Right atrium auricular region (tissue), 2 donors: ENCODE data around the gene UNC5CL. TPM values are rescaled to one million over a fixed set of nuclear protein-coding genes. Genes with fewer than 3 reads are reported as not detected.
A peak's percentile ranks its signal among the peaks of the same experiment; 100 is the strongest.

Experiments
- DNase-seq: peaks from one replicate; pipeline ENCODE4 v3.0.0-alpha.2; 2019; ENCODE audit warnings: low spot score
- H3K27ac ChIP-seq, 2 donors: fragments of 200-600 bp; sonication (generic); 1 replicate in 1 of 2; 2 replicates in 1 of 2; pipeline ENCODE4 v1.5.1; 2016 to 2019
- H3K27me3 ChIP-seq, 2 donors: fragments of 200-600 bp; sonication (generic); one replicate each; pipeline versions ENCODE4 v1.5.1 to v1.6.0; 2017 to 2019
- H3K36me3 ChIP-seq: fragments of 200-600 bp; sonication (generic); one replicate; pipeline ENCODE4 v1.5.1; 2016
- H3K4me1 ChIP-seq, 2 donors: fragments of 200-600 bp; sonication (generic); one replicate each; pipeline versions ENCODE4 v1.5.1 to v1.6.0; 2017 to 2019
- H3K4me3 ChIP-seq, 2 donors: fragments of 200-600 bp; sonication (generic); 1 replicate in 1 of 2; 2 replicates in 1 of 2; pipeline ENCODE4 v1.5.1; 2017 to 2019; ENCODE audit warnings: mild to moderate bottlenecking in 1 of 2, moderate library complexity in 1 of 2
- H3K9me3 ChIP-seq, 2 donors: fragments of 200-600 bp; sonication (generic); one replicate each; pipeline ENCODE4 v1.5.1; 2019
- CTCF ChIP-seq, 2 donors: fragments of 200-600 bp; sonication (generic); IDR thresholded peaks; one replicate each; pipeline ENCODE4 v1.5.1; 2019; ENCODE audit warnings: antibody characterized with exemption in 2 of 2
- total RNA-seq, 2 donors: library from RNA; depleted of rRNA; stranded (reverse); fragments of >200 nt; gene quantifications; one replicate each; pipeline ENCODE4 v1.1.0, GENCODE V29; 2016

Gene UNC5CL
- total RNA-seq, 2 donors from 2014 or later = 0.43 to 0.96 TPM

- Histone ChIP-seq H3K4me3 (peak within 1 kb of the TSS; percentile 37 to 43), H3K4me1 (peaks cover 0 to 76% of the 10 kb centered on the region in 2 donors), H3K36me3 (no peaks in the 10 kb centered on the region), H3K27me3 (no peaks in the 10 kb centered on the region), H3K9me3 (no peaks in the 10 kb centered on the region), H3K27ac (peak within 1 kb of the TSS; percentile 84 to 94)
- DNase-seq = peak; percentile 66
- TF ChIP-seq CTCF (IDR thresholded peaks at IDR 0.05) = no peak
Measured at GRCh38 chr6:41053041-41053440, 14.0 kb upstream of the UNC5CL start, which contains the start of gene APOBEC2. APOBEC2 (plus strand) TSS chr6:41053202; CDS start chr6:41053348, 146 bp downstream.

- Histone ChIP-seq H3K4me1 (peaks cover 0 to 69% of the 10 kb centered on the region in 2 donors), H3K9me3 (no peaks in the 10 kb centered on the region), H3K27me3 (no peaks in the 10 kb centered on the region), H3K4me3 (no peak overlapping the region), H3K36me3 (no peaks in the 10 kb centered on the region), H3K27ac (peak overlapping the region; percentile 84 to 94)
- no peak for DNase-seq
- TF ChIP-seq CTCF (IDR thresholded peaks at IDR 0.05) = no peak
Measured at GRCh38 chr6:41051873-41052272, 12.9 kb upstream of the UNC5CL start.

GRCh38 chr6:41050536-41050935 is 11.5 kb upstream of the UNC5CL start:
- Histone ChIP-seq H3K4me1 (peaks cover 0 to 55% of the 10 kb centered on the region in 2 donors), H3K36me3 (no peaks in the 10 kb centered on the region), H3K9me3 (no peaks in the 10 kb centered on the region), H3K27ac (no peak overlapping the region), H3K27me3 (no peaks in the 10 kb centered on the region), H3K4me3 (no peak overlapping the region)
- TF ChIP-seq CTCF (IDR thresholded peaks at IDR 0.05) = no peak
- no peak for DNase-seq

- H3K4me3 ChIP-seq = no peak overlapping the region
- peak overlapping the region; percentile 48 to 69 for H3K27ac ChIP-seq
- H3K9me3 ChIP-seq = no peaks in the 10 kb centered on the region
- peaks cover 0 to 53% of the 10 kb centered on the region in 2 donors for H3K4me1 ChIP-seq
- DNase-seq = no peak
- no peaks in the 10 kb centered on the region for H3K27me3 ChIP-seq
- no peaks in the 10 kb centered on the region for H3K36me3 ChIP-seq
- no peak for TF ChIP-seq CTCF (IDR thresholded peaks at IDR 0.05)
Measured at GRCh38 chr6:41049955-41050354, 10.9 kb upstream of the UNC5CL start.

- Histone ChIP-seq H3K4me3 (no peak overlapping the region), H3K4me1 (peaks cover 0 to 53% of the 10 kb centered on the region in 2 donors), H3K36me3 (no peaks in the 10 kb centered on the region), H3K27ac (peak overlapping the region; percentile 48 to 69), H3K27me3 (no peaks in the 10 kb centered on the region), H3K9me3 (no peaks in the 10 kb centered on the region)
- DNase-seq = no peak
- no peak for TF ChIP-seq CTCF (IDR thresholded peaks at IDR 0.05)
Measured at GRCh38 chr6:41049521-41049920, 10.5 kb upstream of the UNC5CL start.
